CD4-positive, alpha-beta T cell treated with Interleukin-6 for 4 hours (primary cell): ENCODE results near the gene BCL2L13.
A peak's percentile ranks its signal among the peaks of the same experiment; 100 is the strongest.
"Not testable (repeated sequence)": the region's sequence is repeated elsewhere in the genome, so short reads cannot be mapped to it uniquely, and the experiment has no call there.

Source experiments
- DNase-seq: peaks from one replicate; pipeline ENCODE4 v3.0.0-alpha.2; 2020; ENCODE audit warnings: mixed read lengths

The BCL2L13 gene

GRCh38 chr22:17698276-17698675 lies 59.7 kb downstream of the BCL2L13 start:
- not testable (repeated sequence) for DNase-seq

- no peak for DNase-seq
Measured at GRCh38 chr22:17698948-17699347, 60.4 kb downstream of the BCL2L13 start.

DNA sequence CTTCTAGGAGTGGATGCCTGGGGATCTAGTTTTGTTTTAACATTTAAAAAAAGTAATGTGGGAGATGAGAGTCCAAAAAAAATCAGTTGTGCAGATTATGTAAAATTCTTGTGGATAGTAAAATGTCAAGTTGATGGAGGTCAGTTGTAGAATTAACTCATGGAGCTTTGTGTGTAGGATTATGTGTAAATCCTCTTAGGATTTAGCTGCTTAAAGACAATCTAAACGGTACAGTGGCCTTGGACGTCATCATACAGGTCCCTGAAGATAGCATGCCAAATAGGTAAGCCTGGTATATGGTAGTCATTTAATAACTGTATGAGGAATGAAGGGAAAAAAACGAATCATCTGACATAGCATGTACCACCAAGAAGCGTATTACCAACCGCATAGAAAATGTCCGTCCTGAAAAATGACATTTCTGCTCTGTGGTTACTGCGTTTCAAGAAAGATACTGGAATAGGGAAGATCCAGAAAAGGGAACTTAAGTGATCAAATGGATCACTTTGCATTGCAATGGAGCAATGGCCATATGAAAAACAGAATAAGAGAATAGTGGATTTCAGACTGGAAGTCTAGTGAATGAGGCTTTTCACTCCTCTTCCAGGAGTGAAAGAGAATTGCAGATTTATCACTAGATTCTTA lies 61.3 kb downstream of the BCL2L13 start:
- DNase-seq: no peak

DNA sequence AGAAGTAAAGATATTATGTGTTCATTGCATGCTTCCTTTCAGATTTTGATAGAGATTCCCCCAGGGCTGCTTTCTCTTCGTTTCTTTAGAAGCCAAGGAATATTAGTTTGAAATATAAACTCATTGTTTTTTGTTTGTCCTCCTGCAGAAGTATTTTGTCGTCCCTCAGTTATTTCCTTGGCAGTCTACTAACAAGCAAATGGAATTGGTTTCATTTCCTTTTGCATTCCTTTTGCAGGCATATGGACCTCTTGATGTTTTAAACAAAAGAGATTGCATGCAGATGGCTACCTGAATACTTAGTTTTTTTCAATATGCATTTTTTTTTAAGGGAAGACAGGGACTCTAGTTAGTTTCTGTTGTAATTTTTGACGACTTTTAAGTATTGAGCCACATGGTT lies 62.2 kb downstream of the BCL2L13 start:
- no peak for DNase-seq

GRCh38 chr22:17703811-17704210 lies 65.3 kb downstream of the BCL2L13 start:
- DNase-seq: no peak

- no peak for DNase-seq
Measured at GRCh38 chr22:17705546-17705945, 67.0 kb downstream of the BCL2L13 start.

DNA sequence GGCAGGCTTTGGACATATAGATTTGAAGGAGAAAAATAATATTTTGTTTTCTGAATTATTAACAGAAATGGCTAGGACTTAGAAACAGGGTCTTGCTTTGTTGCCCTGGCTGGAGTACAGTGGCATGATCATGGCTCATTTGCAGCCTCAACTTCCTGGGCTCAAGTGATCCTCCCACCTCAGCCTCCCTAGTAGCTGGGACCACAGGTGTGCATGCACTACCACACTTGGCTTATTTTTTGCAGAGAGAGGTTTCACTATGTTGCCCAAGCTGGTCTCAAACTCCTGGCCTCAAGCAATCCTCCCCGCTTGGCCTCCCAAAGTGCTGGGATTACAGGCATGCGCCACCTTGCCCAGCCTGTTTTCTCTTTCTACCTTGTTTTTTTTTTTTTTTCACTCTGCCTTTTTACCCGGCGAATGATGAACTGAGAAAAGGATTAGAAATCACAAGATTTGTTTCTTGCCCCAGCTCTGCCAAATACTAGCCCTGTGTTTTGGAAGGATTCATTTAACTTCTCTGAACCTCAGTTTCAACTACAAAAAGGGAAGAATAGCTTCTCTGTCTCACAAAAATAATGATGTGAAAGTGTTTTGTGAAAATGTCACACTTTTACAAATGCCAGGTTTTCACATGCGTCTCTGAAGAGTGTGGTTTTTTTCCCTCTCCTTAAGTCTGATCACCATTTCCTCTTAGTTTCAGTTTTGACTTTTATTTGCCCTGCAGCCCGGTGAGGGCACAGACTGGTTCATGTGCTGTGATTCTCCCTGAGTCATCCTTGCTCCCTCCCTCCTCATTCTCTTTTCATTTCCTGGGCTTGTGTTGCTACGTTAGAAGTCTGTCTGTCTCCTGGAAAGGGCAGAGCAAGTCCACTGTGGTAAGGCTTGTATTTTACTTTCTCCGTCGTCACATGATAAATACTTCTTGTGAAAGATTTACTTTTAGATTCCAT lies 67.7 kb downstream of the BCL2L13 start:
- peak; percentile 54 for DNase-seq

DNA sequence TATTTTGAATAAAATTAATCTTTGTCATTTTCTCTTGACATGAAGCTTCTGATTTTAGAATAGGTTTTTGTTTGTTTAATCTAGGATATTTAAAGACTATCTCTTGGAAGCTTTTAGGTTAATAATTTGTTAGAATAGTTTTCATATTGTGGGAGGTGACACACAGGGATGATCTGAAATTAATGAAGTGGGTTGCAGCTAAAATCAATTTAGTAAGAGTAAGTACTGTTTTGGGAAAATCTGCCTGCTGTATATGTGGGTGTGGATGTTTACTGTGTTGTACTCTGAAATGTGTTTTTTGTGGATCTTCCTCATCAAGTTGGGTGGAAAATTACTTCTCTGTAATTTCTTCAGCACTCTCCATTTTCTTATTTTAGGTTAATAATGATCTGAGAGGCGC lies 68.4 kb downstream of the BCL2L13 start:
- no peak for DNase-seq

DNA sequence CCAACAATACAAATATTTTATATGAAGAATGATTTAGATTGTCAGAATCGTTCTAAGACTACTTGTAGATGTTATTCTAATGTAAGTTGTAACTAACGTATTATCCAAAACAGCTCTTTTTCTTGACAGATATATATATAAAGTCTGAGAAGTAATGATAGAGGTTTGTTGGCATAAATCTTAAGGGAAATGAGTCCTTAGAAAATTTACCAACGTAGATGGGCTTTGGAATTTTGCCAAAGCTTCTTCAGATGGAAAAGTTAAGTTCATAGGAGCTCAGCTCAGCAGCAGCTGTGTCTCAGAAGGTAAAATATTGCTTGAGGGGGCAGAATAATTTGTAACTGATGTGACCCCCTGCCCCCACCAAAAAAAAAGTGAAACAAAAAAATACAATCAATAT lies 69.0 kb downstream of the BCL2L13 start:
- no peak for DNase-seq

DNA sequence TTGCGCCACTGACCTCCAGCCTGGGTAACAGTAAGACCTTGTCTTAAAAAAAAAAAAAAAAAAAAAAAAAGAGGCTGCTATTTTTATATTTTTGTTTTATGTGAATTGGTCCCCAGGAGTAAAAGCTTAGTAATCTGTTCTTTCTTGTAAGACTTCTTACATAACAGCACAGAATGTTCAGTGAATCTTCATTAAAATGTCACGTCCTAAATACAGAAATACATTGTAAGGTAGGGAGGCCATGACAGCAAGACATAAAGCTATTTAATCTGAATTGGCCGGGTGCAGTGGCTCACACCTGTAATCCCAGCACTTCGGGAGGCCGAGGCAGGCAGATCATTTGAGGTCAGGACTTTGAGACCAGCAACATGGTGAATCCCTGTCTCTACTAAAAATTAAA lies 71.5 kb downstream of the BCL2L13 start:
- no peak for DNase-seq

DNA sequence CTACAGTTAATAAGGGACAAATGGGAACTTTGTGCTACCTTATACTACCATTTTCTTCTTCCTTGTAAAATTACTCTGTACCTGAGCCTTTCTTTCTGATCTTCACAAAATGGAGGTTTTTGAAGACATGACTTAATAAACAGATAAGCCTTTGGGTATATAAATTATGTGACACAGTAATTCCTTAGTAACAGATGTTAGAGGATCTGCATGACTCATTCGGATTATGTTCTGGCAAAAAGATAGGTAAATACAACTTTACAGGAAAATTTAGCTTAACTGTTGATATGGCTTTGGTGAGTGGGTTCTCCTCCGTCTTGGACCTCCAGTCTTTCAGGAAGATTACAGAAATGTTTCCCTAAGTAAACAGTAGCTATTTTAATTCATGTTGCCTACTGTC lies 73.9 kb downstream of the BCL2L13 start:
- DNase-seq: no peak

GRCh38 chr22:17716529-17716928 lies 78.0 kb downstream of the BCL2L13 start:
- no peak for DNase-seq

DNA sequence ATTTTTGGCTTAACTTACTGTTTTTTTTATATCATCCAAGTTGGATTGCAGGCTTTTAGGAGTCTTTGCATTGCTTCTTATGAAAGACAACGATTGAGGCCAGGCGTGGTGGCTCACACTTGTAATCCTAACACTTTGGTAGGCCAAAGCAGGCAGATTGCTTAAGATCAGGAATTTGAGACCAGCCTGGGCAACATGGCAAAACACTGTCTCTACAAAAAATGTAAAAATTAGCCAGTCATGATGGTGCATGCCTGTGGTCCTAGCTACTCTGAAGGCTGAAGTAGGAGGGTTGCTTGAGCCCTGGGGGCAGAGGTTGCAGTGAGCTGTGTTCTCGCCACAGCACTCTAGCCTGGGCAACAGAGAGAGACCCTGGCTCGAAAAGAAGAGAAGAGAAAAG lies 79.2 kb downstream of the BCL2L13 start:
- DNase-seq: no peak

DNA sequence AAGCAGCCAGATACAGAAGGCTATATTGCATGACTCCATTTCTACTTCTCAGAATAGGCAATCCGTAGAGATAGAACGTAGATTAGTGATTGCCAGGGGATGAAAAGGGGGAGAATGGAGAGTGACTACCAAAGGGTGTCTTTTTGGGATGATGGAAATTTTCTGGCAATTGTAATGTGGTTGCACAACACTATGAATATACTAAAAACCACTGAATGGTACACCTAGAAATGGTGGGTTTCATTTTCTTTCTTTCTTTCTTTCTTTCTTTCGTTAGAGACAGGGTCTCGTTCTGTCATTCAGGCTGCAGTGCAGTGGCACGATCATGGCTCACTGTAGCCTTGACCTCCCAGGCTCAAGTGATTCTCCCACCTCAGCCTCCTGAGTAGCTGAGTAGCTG lies 81.4 kb downstream of the BCL2L13 start:
- DNase-seq: no peak

GRCh38 chr22:17724241-17724640 lies 85.7 kb downstream of the BCL2L13 start:
- no peak for DNase-seq

GRCh38 chr22:17724678-17725499 lies 86.3 kb downstream of the BCL2L13 start:
- DNase-seq: no peak

GRCh38 chr22:17725500-17725796 lies 86.9 kb downstream of the BCL2L13 start:
- DNase-seq: no peak

- DNase-seq: no peak
Measured at GRCh38 chr22:17726006-17726927, 87.7 kb downstream of the BCL2L13 start.

DNA sequence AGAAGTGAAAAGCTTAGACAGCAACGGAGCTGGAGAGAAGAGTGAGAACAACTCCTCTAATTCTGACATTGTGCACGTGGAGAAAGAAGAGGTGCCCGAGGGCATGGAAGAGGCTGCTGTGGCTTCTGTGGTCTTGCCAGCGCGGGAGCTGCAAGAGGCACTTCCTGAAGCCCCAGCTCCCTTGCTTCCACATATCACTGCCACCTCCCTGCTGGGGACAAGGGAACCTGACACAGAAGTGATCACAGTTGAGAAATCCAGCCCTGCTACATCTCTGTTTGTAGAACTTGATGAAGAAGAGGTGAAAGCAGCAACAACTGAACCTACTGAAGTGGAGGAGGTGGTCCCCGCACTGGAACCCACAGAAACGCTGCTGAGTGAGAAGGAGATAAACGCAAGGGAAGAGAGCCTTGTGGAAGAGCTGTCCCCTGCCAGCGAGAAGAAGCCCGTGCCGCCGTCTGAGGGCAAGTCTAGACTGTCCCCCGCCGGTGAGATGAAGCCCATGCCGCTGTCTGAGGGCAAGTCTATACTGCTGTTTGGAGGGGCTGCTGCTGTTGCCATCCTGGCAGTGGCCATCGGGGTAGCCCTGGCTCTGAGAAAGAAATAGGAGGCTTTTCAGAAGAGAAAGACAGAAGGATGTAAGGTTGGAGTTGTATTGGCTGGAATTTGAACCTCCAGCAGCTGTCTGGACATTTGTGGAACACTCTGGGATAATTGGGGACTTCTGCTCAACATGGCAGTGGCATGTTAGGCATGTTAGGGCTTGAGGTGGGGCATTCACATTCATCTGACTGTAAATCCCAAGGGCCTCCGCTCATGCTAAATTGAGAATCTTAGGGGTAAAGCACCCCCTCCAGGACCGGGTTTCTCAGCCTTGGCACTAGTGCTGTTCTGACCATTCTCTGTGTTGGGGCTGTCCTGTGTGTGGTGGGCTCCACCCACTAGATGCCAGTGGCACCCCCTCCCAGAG lies 88.7 kb downstream of the BCL2L13 start:
- DNase-seq: no peak

GRCh38 chr22:17728786-17729185 lies 90.2 kb downstream of the BCL2L13 start:
- no peak for DNase-seq

DNA sequence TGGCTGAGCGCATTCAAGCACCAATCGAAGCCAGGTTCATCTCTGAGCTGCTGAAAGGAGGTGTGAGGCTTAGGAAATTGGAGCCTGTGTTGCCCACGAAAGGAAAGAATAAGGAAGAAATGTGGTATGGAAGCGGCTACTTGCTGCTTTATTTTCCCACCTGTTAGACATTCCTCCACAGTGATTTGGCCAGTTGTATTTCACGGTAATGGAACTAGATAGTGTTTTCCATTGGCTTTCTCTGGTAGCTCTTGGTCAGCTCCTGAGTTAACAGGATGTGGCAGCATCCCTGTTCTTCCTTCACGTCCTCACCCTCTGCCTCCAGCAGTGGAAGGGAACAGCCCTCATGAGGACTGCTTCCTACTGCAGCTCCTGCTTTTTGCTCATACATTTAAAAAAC lies 91.0 kb downstream of the BCL2L13 start:
- DNase-seq: no peak
